CD4-positive, alpha-beta T cell treated with Interleukin-21 for 1 hour (primary cell): ENCODE data around the gene INTS4.
"Not testable (repeated sequence)": the region's sequence is repeated elsewhere in the genome, so short reads cannot be mapped to it uniquely, and the experiment has no call there.

Source experiments
- DNase-seq: peaks from one replicate; pipeline ENCODE4 v3.0.0-alpha.2; 2020

The INTS4 gene

GRCh38 chr11:77942465-77942864 is 52.0 kb downstream of the INTS4 start:
- DNase-seq: not testable (repeated sequence)

- not testable (repeated sequence) for DNase-seq
These were observed 60.9 kb downstream of the INTS4 start for GRCh38 chr11:77933596-77933995.

GRCh38 chr11:77930334-77931208 is 63.9 kb downstream of the INTS4 start:
- DNase-seq: not testable (repeated sequence)

GRCh38 chr11:77917713-77918112 is 76.8 kb downstream of the INTS4 start:
- not testable (repeated sequence) for DNase-seq

- DNase-seq: not testable (repeated sequence)
These were observed 80.1 kb downstream of the INTS4 start for GRCh38 chr11:77914307-77914791.

- DNase-seq: not testable (repeated sequence)
These were observed 80.7 kb downstream of the INTS4 start for GRCh38 chr11:77913608-77914306.

GRCh38 chr11:77910828-77911227 is 83.6 kb downstream of the INTS4 start:
- DNase-seq: not testable (repeated sequence)

- DNase-seq: no peak
These were observed 85.2 kb downstream of the INTS4 start for GRCh38 chr11:77909277-77909676.

GRCh38 chr11:77908835-77909234 is 85.6 kb downstream of the INTS4 start:
- DNase-seq: no peak

- DNase-seq: not testable (repeated sequence)
These were observed 99.5 kb downstream of the INTS4 start for GRCh38 chr11:77894949-77895348.

- DNase-seq: not testable (repeated sequence)
These were observed 102.8 kb downstream of the INTS4 start for GRCh38 chr11:77891703-77892102.

- DNase-seq: not testable (repeated sequence)
These were observed 103.2 kb downstream of the INTS4 start for GRCh38 chr11:77891256-77891655.

GRCh38 chr11:77890619-77891056 is 103.8 kb downstream of the INTS4 start:
- DNase-seq: not testable (repeated sequence)

- not testable (repeated sequence) for DNase-seq
These were observed 104.3 kb downstream of the INTS4 start for GRCh38 chr11:77890100-77890614.

- not testable (repeated sequence) for DNase-seq
These were observed 105.4 kb downstream of the INTS4 start for GRCh38 chr11:77889045-77889444.

- no peak for DNase-seq
These were observed 108.1 kb downstream of the INTS4 start for GRCh38 chr11:77886401-77886800.

GRCh38 chr11:77884829-77885190 is 109.7 kb downstream of the INTS4 start:
- DNase-seq: no peak

GRCh38 chr11:77884186-77884828 is 110.2 kb downstream of the INTS4 start:
- no peak for DNase-seq

GRCh38 chr11:77883775-77884174 is 110.7 kb downstream of the INTS4 start:
- no peak for DNase-seq

- no peak for DNase-seq
These were observed 112.1 kb downstream of the INTS4 start for GRCh38 chr11:77882396-77882795.

- DNase-seq: peak; percentile 1
These were observed 115.2 kb downstream of the INTS4 start for GRCh38 chr11:77879218-77879617.

GRCh38 chr11:77878247-77878646 is 116.2 kb downstream of the INTS4 start:
- DNase-seq: not testable (repeated sequence)

GRCh38 chr11:77876045-77876444 is 118.4 kb downstream of the INTS4 start:
- no peak for DNase-seq
